Gastroesophageal sphincter (tissue), 4 donors: ENCODE data around the gene OR1E1. TPM values are rescaled to one million over a fixed set of nuclear protein-coding genes. Genes with fewer than 3 reads are reported as not detected.
"Not testable (repeated sequence)": the region's sequence is repeated elsewhere in the genome, so short reads cannot be mapped to it uniquely, and the experiment has no call there.

ENCODE experiments used
- ATAC-seq: fragments of 150-250 bp; one replicate; pipeline ENCODE4 v1.9.1; 2016; ENCODE audit warnings: mild to moderate bottlenecking, moderate library complexity
- H3K27ac ChIP-seq, 4 donors: fragments of 200-600 bp; sonication (generic) in 3 of 4; 1 replicate in 3 of 4; 2 replicates in 1 of 4; pipeline ENCODE4 v1.5.1; 2016 to 2019
- H3K27me3 ChIP-seq: fragments of 200-600 bp; sonication (generic); one replicate; pipeline ENCODE4 v1.5.1; 2019
- H3K36me3 ChIP-seq, 2 donors: fragments of 200-600 bp; sonication (generic); one replicate each; pipeline ENCODE4 v1.5.1; 2019; ENCODE audit warnings: control low read depth in 1 of 2
- H3K4me1 ChIP-seq, 3 donors: fragments of 200-600 bp; sonication (generic); 1 replicate in 2 of 3; 2 replicates in 1 of 3; pipeline ENCODE4 v1.5.1; 2016 to 2019; ENCODE audit warnings: control low read depth in 2 of 3
- H3K4me3 ChIP-seq, 2 donors: fragments of 200-600 bp; sonication (generic); one replicate each; pipeline ENCODE4 v1.5.1; 2019; ENCODE audit warnings: mild to moderate bottlenecking in 1 of 2, moderate library complexity in 1 of 2
- H3K9me3 ChIP-seq, 3 donors: fragments of 200-600 bp; sonication (generic); one replicate each; pipeline ENCODE4 v1.5.1; 2017 to 2019; ENCODE audit warnings: control low read depth in 2 of 3
- CTCF ChIP-seq, 4 experiments: fragments of 200-600 bp in 2 of 4; fragments of 450-650 bp in 2 of 4; sonication (generic) in 1 of 4; IDR thresholded peaks; one replicate each; pipeline ENCODE4 v1.5.1; 2017 to 2019; ENCODE audit warnings: antibody characterized with exemption in 4 of 4, mild to moderate bottlenecking in 2 of 4, moderate library complexity in 2 of 4
- EP300 ChIP-seq: sonication (generic); formaldehyde crosslinking; IDR thresholded peaks from one replicate; pipeline ENCODE4 v1.6.1; 2017; ENCODE audit warnings: antibody characterized with exemption, mild to moderate bottlenecking
- POLR2A ChIP-seq, 2 donors: fragments of 450-650 bp; IDR thresholded peaks; one replicate each; pipeline ENCODE4 v1.6.1; 2017; ENCODE audit warnings: antibody characterized with exemption in 2 of 2, mild to moderate bottlenecking in 2 of 2, moderate library complexity in 1 of 2
- POLR2AphosphoS5 ChIP-seq: sonication (generic); formaldehyde crosslinking; IDR thresholded peaks from one replicate; pipeline ENCODE4 v1.6.1; 2017; ENCODE audit warnings: antibody characterized with exemption
- WGBS, 2 donors: methylation state at CpG; one replicate each; pipeline ENCODE4 v1.1.5; 2018; ENCODE audit warnings: low coverage in 1 of 2; 5-methylcytosine and 5-hydroxymethylcytosine counted together
- small RNA-seq, 4 donors: library from RNA; depleted of rRNA; stranded (forward); fragments of <200 nt; gene quantifications; one replicate each; pipeline ENCODE3, GENCODE V24; 2016
- total RNA-seq, 4 donors: library from RNA; depleted of rRNA; stranded (reverse); fragments of >200 nt; gene quantifications; one replicate each; pipeline ENCODE4 v1.1.0, GENCODE V29; 2016

The OR1E1 gene
- total RNA-seq, 4 donors from 2014 or later, result not detected

- Histone ChIP-seq H3K4me3 (no peak overlapping the region), H3K27ac (no peak overlapping the region), H3K9me3 (peaks cover 0 to 13% (median 0%) of the 10 kb centered on the region in 3 donors), H3K36me3 (no peaks in the 10 kb centered on the region), H3K4me1 (no peaks in the 10 kb centered on the region), H3K27me3 (peaks cover 31% of the 10 kb centered on the region)
- no peak for ATAC-seq
- 53 to 74% methylated on average over 3 of the region's 4 CpGs for WGBS, 2 donors
- TF ChIP-seq POLR2AphosphoS5 (no peak), POLR2A (IDR thresholded peaks at IDR 0.05) (no peak), EP300 (no peak), CTCF (IDR thresholded peaks at IDR 0.05) (no peak)
Observed at GRCh38 chr17:3389791-3390190, 8.4 kb downstream of the OR1E1 start.

DNA sequence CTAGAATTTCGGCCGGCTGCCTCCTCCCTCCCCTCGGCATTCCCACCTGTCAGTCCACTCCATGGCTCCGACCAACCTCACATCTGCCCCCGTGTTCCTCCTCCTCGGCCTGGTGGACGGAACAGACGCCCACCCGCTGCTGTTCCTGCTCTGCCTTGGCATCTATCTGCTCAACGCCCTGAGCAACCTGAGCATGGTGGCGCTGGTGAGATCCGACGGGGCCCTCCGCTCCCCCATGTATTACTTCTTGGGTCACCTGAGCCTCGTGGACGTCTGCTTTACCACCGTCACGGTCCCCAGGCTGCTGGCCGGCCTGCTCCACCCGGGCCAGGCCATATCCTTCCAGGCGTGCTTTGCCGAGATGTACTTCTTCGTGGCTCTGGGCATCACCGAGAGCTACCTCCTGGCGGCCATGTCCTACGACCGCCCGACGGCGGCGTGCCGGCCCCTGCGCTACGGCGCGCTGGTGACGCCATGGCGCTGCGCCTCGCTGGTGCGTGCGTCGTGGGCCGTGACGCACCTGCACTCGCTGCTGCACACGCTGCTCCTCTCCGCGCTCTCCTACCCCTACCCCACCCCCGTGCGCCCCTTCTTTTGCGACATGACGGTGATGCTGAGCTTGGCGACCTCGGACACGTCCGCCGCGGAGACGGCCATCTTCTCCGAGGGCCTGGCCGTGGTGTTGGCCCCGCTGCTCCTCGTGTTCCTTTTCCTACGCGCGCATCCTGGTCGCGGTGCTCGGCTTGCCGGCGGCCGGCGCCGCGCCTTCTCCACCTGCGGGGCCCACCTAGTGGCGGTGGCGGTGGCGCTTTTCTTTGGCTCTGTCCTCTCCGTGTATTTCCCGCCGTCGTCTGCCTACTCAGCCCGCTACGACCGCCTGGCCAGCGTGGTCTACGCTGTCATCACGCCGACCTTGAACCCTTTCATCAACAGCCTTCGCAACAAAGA is 12.1 kb downstream of the OR1E1 start, which contains the start of gene OR3A2:
TSS of gene OR3A2 (minus strand) at position 440 of the 948 bp plus-strand sequence.
- TF ChIP-seq CTCF (IDR thresholded peaks at IDR 0.05) (no peak), EP300 (no peak), POLR2AphosphoS5 (no peak), POLR2A (IDR thresholded peaks at IDR 0.05) (no peak)
- no peak for ATAC-seq
- Histone ChIP-seq H3K4me1 (no peaks in the 10 kb centered on the region), H3K36me3 (no peaks in the 10 kb centered on the region), H3K4me3 (peak within 1 kb of the TSS in 1 of 2 donors; percentile 17), H3K9me3 (peaks cover 0 to 5% (median 0%) of the 10 kb centered on the region in 3 donors), H3K27ac (no peak within 1 kb of the TSS), H3K27me3 (peaks cover 34% of the 10 kb centered on the region)
- 57 to 92% methylated on average over 6 to 20 of the region's 92 CpGs for WGBS, 2 donors

GRCh38 chr17:3381957-3382356 is 16.3 kb downstream of the OR1E1 start:
- H3K9me3 ChIP-seq, result no peaks in the 10 kb centered on the region
- H3K27me3 ChIP-seq, result peaks cover 42% of the 10 kb centered on the region
- H3K4me3 ChIP-seq, result no peak overlapping the region
- ATAC-seq, result no peak
- H3K36me3 ChIP-seq, result no peaks in the 10 kb centered on the region
- TF ChIP-seq CTCF (IDR thresholded peaks at IDR 0.05), result no peak
- no peak for TF ChIP-seq POLR2A (IDR thresholded peaks at IDR 0.05)
- TF ChIP-seq POLR2AphosphoS5, result no peak
- no peak for TF ChIP-seq EP300
- no peaks in the 10 kb centered on the region for H3K4me1 ChIP-seq
- H3K27ac ChIP-seq, result no peak overlapping the region
- 58 to 69% methylated on average over 5 of the region's 5 CpGs for WGBS, 2 donors

DNA sequence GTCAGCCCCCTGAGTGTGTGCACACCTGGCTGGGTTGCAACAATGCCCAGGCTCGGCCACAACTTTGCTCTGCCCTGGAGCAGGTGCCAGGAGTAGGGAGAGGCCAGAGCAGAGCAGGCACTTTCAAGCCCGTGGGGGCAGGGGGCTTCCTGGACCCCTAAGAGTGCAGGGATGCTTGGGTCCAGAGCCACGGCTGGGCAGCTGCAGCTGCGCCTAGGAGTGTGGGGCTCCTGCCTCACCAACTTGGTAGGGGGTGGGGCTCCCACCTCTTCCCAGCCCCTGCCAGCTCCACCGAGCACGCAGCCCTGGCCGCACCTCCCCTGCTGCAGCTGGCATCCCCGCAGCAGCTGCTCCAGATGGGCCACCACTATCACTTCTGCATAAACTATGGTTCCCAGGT is 19.9 kb downstream of the OR1E1 start:
- Histone ChIP-seq H3K9me3 (peaks cover 0 to 14% (median 0%) of the 10 kb centered on the region in 3 donors), H3K4me3 (no peak overlapping the region), H3K27ac (no peak overlapping the region), H3K36me3 (no peaks in the 10 kb centered on the region), H3K27me3 (peaks cover 19% of the 10 kb centered on the region), H3K4me1 (no peaks in the 10 kb centered on the region)
- TF ChIP-seq POLR2AphosphoS5, result no peak
- TF ChIP-seq POLR2A (IDR thresholded peaks at IDR 0.05), result no peak
- ATAC-seq, result no peak
- no CpG with 5 or more reads among the region's 8 CpGs for WGBS, 2 donors

DNA sequence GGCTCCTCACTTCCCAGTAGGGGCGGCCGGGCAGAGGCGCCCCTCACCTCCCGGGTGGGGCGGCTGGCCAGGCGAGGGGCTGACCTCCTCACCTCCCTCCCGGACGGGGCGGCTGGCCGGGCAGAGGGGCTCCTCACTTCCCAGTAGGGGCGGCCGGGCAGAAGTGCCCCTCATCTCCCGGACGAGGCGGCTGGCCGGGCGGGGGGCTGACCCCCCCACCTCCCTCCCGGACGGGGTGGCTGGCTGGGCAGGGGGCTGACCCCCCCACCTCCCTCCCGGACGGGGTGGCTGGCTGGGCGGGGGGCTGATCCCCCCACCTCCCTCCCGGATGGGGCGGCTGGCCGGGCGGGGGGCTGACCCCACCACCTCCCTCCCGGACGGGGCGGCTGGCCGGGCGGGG is 27.0 kb downstream of the OR1E1 start:
- H3K9me3 ChIP-seq, result peaks cover 0 to 27% (median 0%) of the 10 kb centered on the region in 3 donors
- no CpG with 5 or more reads among the region's 31 CpGs for WGBS, 2 donors
- H3K4me3 ChIP-seq, H3K36me3 ChIP-seq, H3K27ac ChIP-seq, H3K27me3 ChIP-seq, H3K4me1 ChIP-seq, ATAC-seq: not testable (repeated sequence)

Small RNA genes within 50 kb of the gene (small RNA-seq; reads per million reads assigned to genes)
- 0 reads per million in 4 donors for gene OR1AC1P

Other genes starting within 250 kb of the OR1E1 start
- not detected for gene OR1A2, start 200.9 kb downstream of the OR1E1 start, total RNA-seq
- gene OR1A1, start 190.7 kb downstream of the OR1E1 start, total RNA-seq, result under 1 TPM in 1 of 4 donors, not detected in 3; 0.23 TPM
- gene OR3A1, start 100.0 kb downstream of the OR1E1 start, total RNA-seq, result under 1 TPM in 1 of 4 donors, not detected in 3; 0.50 TPM
- under 1 TPM in 3 of 4 donors, not detected in 1; 0.67 to 0.78 (median 0.72) TPM for gene OR3A2, start 12.1 kb downstream of the OR1E1 start, total RNA-seq
- not detected for gene OR3A3, start 13.0 kb upstream of the OR1E1 start, total RNA-seq
- gene OR1E2, start 35.4 kb upstream of the OR1E1 start, total RNA-seq, result not detected
- 1 to 10 TPM in 1 of 4 donors, under 1 TPM in 1, not detected in 2; 0.81 to 2.2 TPM for gene SPATA22, start 73.4 kb upstream of the OR1E1 start, total RNA-seq
- 1 to 10 TPM; 1.4 to 3.4 (median 2.7) TPM for gene ASPA, start 77.6 kb upstream of the OR1E1 start, total RNA-seq
- gene TRPV3, start 159.4 kb upstream of the OR1E1 start, total RNA-seq, result under 1 TPM; 0.31 to 0.82 (median 0.70) TPM
- 1 to 10 TPM; 1.9 to 6.3 (median 4.1) TPM for gene TRPV1, start 211.0 kb upstream of the OR1E1 start, total RNA-seq
- gene SHPK, start 237.8 kb upstream of the OR1E1 start, total RNA-seq, result 10 to 100 TPM in 2 of 4 donors, 1 to 10 TPM in 2; 5.9 to 11.1 (median 9.8) TPM
- 10 to 100 TPM; 14.8 to 20.5 (median 17.8) TPM for gene CTNS, start 238.3 kb upstream of the OR1E1 start, total RNA-seq